ENCODE results near the gene VPS54.
A peak's percentile ranks its signal among the peaks of the same experiment; 100 is the strongest.
"Not testable (repeated sequence)": the region's sequence is repeated elsewhere in the genome, so short reads cannot be mapped to it uniquely, and the experiment has no call there.

Gene VPS54

GRCh38 chr2:63866009-63866709 is 153.1 kb downstream of the VPS54 start:
- no peak for DNase-seq

- DNase-seq = no peak
Measured at GRCh38 chr2:63865159-63865799, 153.9 kb downstream of the VPS54 start.

GRCh38 chr2:63863707-63864106 is 155.5 kb downstream of the VPS54 start:
- no peak for DNase-seq

- no peak for DNase-seq
Measured at GRCh38 chr2:63862806-63863205, 156.4 kb downstream of the VPS54 start.

DNA sequence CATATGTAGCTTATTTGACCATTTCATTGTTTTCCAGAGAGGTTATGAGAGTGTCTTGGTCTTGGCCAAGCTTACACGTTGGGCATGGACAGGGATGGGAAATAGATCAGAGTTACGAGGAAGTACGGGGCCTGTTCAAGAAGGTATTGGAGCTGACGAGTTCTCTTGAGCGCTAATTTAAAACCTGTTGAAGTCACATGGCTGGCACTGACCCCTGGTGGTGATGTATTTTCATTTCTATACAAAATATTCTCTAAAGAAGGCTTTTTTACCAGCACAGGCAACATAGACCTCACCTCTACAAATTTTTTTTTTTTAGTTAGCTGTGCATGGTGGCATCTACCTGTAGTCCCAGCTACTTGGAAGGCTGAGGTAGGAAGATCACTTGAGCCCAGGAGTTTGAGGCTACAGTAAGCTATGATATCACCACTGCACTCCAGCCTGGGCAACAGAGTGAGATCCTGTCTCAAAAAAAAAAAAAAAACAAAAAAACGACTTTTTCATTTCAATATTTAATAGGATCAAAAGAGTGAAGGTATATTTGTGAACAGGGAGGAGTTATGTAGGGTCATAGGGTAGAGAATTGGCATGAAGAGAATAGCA is 157.9 kb downstream of the VPS54 start:
- DNase-seq = peak; percentile 80

DNA sequence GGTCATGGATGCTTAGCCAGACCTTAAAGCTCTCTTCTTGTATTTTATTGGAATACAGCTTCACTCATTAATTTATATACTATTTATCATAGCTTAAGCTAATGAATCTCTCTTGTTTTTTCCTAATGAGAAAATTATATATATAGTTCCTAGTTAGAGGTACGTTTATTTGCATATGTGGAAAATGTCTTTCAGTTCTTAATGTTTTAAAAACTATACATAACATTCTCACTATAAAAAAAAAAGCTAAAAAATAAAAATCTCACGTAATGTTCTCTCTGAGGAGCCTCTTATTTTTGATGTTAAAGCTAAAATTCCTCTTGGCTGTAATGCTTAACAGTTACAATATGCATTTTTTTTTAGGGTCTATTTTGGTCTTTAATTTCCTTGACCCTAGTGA is 160.9 kb downstream of the VPS54 start:
- no peak for DNase-seq

- DNase-seq = no peak
Measured at GRCh38 chr2:63856303-63856603, 163.0 kb downstream of the VPS54 start.

GRCh38 chr2:63855418-63856302 is 163.6 kb downstream of the VPS54 start:
- no peak for DNase-seq

- no peak for DNase-seq
Measured at GRCh38 chr2:63853527-63854310, 165.5 kb downstream of the VPS54 start.

DNA sequence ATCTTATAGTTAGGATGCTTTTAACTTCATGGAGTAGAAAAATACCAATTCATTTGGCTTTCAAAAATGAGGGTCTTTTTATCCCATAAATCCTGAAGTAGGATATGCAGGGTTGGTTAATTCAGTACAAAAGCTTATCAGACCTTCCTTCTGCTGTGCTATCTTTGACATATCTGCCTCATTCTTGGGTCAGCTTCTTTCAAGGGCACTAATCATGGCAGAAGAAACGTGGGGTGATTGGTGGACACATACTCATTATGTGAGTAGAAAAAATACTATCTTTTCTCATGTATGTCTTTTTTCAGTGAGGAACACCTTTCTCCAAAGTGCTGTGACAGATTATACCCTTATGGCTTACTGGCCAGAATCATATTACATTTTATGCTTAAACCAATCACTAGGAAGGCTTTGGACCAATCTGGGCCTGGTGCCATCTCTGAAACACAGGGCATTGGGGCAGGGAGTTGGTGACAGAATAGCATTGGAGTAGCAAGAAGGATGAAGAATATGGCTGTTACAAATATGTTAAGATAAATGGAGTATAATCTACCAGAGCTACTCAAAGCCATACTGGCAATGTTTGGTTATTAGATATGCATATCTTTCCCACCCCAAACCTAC is 167.4 kb downstream of the VPS54 start:
- no peak for DNase-seq

- DNase-seq = no peak
Measured at GRCh38 chr2:63850649-63851048, 168.6 kb downstream of the VPS54 start.

- DNase-seq = no peak
Measured at GRCh38 chr2:63850204-63850571, 169.0 kb downstream of the VPS54 start.

GRCh38 chr2:63849381-63850203 is 169.6 kb downstream of the VPS54 start:
- no peak for DNase-seq

DNA sequence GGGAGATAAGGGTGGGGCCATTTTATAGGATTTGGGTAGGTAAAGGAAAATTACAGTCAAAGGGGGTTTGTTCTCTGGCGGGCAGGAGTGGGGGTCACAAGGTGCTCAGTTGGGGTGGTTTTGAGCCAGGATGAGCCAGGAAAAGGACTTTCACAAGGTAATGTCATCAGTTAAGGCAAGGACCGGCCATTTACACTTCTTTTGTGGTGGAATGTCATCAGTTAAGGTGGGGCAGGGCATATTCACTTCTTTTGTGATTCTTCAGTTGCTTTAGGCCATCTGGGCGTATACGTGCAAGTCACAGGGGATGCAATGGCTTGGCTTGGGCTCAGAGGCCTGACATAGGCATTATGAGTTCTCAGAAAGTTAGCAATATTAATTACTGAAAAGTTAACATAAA is 171.7 kb downstream of the VPS54 start:
- not testable (repeated sequence) for DNase-seq

- no peak for DNase-seq
Measured at GRCh38 chr2:63846487-63846886, 172.7 kb downstream of the VPS54 start.

GRCh38 chr2:63845866-63846265 is 173.4 kb downstream of the VPS54 start:
- no peak for DNase-seq

DNA sequence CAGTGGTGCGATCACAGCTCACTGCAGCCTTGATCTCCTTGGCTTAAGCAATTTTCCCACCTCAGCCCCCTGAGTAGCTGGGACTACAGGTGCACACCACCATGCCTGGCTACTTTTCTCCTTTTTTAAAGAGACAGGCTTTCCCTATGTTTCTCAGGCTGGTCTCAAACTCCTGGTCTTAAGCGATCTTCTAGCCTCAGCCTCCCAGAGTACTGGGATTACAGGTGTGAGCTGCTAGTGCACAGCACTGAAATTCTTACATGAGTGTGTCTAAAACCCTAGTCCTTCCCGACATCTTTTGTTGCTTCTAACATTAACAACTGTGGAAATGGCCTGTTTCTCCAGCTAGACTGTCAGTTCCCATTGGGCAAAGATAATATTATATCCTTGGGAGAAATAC is 174.6 kb downstream of the VPS54 start:
- no peak for DNase-seq

- DNase-seq = no peak
Measured at GRCh38 chr2:63843791-63844190, 175.4 kb downstream of the VPS54 start.

GRCh38 chr2:63843093-63843492 is 176.1 kb downstream of the VPS54 start:
- no peak for DNase-seq

- peak; percentile 63 for DNase-seq
Measured at GRCh38 chr2:63842149-63843061, 176.8 kb downstream of the VPS54 start.
